Epithelial cell of esophagus (primary cell): ENCODE data around the gene SLC41A3.
A peak's percentile ranks its signal among the peaks of the same experiment; 100 is the strongest.
"Not testable (repeated sequence)": the region's sequence is repeated elsewhere in the genome, so short reads cannot be mapped to it uniquely, and the experiment has no call there.

Source experiments
- DNase-seq: peaks from one replicate; pipeline ENCODE4 v3.0.0; 2010; ENCODE audit warnings: low read depth
- H3K4me3 ChIP-seq: 2 replicates; pipeline ENCODE4 v1.5.1; 2011; ENCODE audit warnings: mild to moderate bottlenecking, low read length, control low read depth
- CTCF ChIP-seq: IDR thresholded peaks from 2 replicates; pipeline ENCODE4 v1.5.1; 2011; ENCODE audit warnings: low read depth, mild to moderate bottlenecking, low read length, control low read depth, inconsistent platforms; ENCODE audit not compliant: insufficient read depth; ENCODE audit errors: missing control alignments

SLC41A3 gene

GRCh38 chr3:126081618-126082361, 2.1 kb downstream of the SLC41A3 start:
- peak; percentile 84 for DNase-seq
- TF ChIP-seq CTCF: peak; percentile 56
- H3K4me3 ChIP-seq: no peak overlapping the region

- no peak for DNase-seq
- TF ChIP-seq CTCF: no peak
- no peak overlapping the region for H3K4me3 ChIP-seq
Measured at GRCh38 chr3:126080970-126081369, 3.0 kb downstream of the SLC41A3 start.

GRCh38 chr3:126078866-126079265, 5.1 kb downstream of the SLC41A3 start:
- no peak for DNase-seq
- TF ChIP-seq CTCF: no peak
- no peak overlapping the region for H3K4me3 ChIP-seq

- no peak for TF ChIP-seq CTCF
- H3K4me3 ChIP-seq: no peak overlapping the region
- no peak for DNase-seq
Measured at GRCh38 chr3:126077754-126078153, 6.2 kb downstream of the SLC41A3 start.

GRCh38 chr3:126076140-126076539, 7.8 kb downstream of the SLC41A3 start:
- no peak for DNase-seq
- no peak for TF ChIP-seq CTCF
- H3K4me3 ChIP-seq: no peak overlapping the region

GRCh38 chr3:126070146-126070545, 13.8 kb downstream of the SLC41A3 start:
- H3K4me3 ChIP-seq: no peak overlapping the region
- TF ChIP-seq CTCF: no peak
- DNase-seq: no peak

GRCh38 chr3:126067959-126068358, 16.0 kb downstream of the SLC41A3 start:
- H3K4me3 ChIP-seq: no peak overlapping the region
- no peak for DNase-seq
- TF ChIP-seq CTCF: no peak

- DNase-seq, H3K4me3 ChIP-seq: not testable (repeated sequence)
Measured at GRCh38 chr3:126066676-126067075, 17.2 kb downstream of the SLC41A3 start.
